ENCODE data around the gene SHC4.
A peak's percentile ranks its signal among the peaks of the same experiment; 100 is the strongest.

Gene SHC4

GRCh38 chr15:48904758-48905157 is 59.0 kb downstream of the SHC4 start:
- TF ChIP-seq CTCF (IDR thresholded peaks at IDR 0.05; ENCODE audit: low read depth, low read length, missing control alignments): no peak
- DNase-seq (ENCODE audit: extremely low read depth, low read depth): no peak
- H3K4me3 ChIP-seq (replicated peaks; ENCODE audit: low read depth, low read length): no peak overlapping the region

- no peak for DNase-seq (ENCODE audit: extremely low read depth, low read depth)
- no peak for TF ChIP-seq CTCF (IDR thresholded peaks at IDR 0.05; ENCODE audit: low read depth, low read length, missing control alignments)
Observed at GRCh38 chr15:48899793-48900192, 63.9 kb downstream of the SHC4 start.

GRCh38 chr15:48898446-48898845 is 65.3 kb downstream of the SHC4 start:
- DNase-seq (ENCODE audit: extremely low read depth, low read depth): no peak
- no peak for TF ChIP-seq CTCF (IDR thresholded peaks at IDR 0.05; ENCODE audit: low read depth, low read length, missing control alignments)
- H3K4me3 ChIP-seq (replicated peaks; ENCODE audit: low read depth, low read length): no peak overlapping the region

More at GRCh38 chr15:48899793-48900192, 63.9 kb downstream of the SHC4 start:
- H3K4me3 ChIP-seq (replicated peaks; ENCODE audit: low read depth, low read length): no peak overlapping the region

- DNase-seq (ENCODE audit: extremely low read depth, low read depth): no peak
- H3K4me3 ChIP-seq (replicated peaks; ENCODE audit: low read depth, low read length): no peak overlapping the region
- no peak for TF ChIP-seq CTCF (IDR thresholded peaks at IDR 0.05; ENCODE audit: low read depth, low read length, missing control alignments)
Observed at GRCh38 chr15:48898032-48898431, 65.7 kb downstream of the SHC4 start.

- H3K4me3 ChIP-seq (replicated peaks; ENCODE audit: low read depth, low read length): peak overlapping the region; percentile 34
- DNase-seq (ENCODE audit: extremely low read depth, low read depth): peak; percentile 59
- no peak for TF ChIP-seq CTCF (IDR thresholded peaks at IDR 0.05; ENCODE audit: low read depth, low read length, missing control alignments)
Observed at GRCh38 chr15:48896869-48897814, 66.6 kb downstream of the SHC4 start.

- no peak overlapping the region for H3K4me3 ChIP-seq (replicated peaks; ENCODE audit: low read depth, low read length)
- TF ChIP-seq CTCF (IDR thresholded peaks at IDR 0.05; ENCODE audit: low read depth, low read length, missing control alignments): no peak
- DNase-seq (ENCODE audit: extremely low read depth, low read depth): no peak
Observed at GRCh38 chr15:48893311-48893710, 70.4 kb downstream of the SHC4 start.

Measured in HFF-Myc (cell line).